GM12874 (cell line): Measurements from ENCODE around the gene RGS7.

ENCODE experiments used
- TF ChIP-seq, protein P1 (sequence below): IDR thresholded peaks from 2 replicates; pipeline ENCODE4 v1.5.1; 2011; ENCODE audit warnings: low read depth, mild to moderate bottlenecking, control low read depth, low read length, moderate library complexity; ENCODE audit not compliant: insufficient read depth

The RGS7 gene

DNA sequence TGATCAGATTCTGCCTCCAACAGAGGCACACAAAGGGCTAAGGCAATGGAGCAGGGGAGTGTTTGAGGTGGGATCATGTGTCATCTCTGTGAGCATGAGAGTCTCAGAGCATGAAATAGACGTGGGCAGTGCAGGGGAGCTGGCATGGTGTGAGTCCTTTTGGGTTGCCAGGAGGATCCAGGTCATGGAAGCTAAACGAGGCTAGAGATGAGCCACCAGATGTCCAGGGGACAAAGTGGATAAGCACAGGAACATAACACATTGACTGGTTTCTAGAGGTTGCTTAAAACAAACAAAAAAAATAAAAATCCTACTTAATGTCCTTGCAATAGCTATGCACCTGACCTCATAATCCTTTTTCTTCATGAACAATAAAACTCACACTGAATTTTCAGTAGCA, 490.3 kb downstream of the RGS7 start:
- TF ChIP-seq, protein P1, sequence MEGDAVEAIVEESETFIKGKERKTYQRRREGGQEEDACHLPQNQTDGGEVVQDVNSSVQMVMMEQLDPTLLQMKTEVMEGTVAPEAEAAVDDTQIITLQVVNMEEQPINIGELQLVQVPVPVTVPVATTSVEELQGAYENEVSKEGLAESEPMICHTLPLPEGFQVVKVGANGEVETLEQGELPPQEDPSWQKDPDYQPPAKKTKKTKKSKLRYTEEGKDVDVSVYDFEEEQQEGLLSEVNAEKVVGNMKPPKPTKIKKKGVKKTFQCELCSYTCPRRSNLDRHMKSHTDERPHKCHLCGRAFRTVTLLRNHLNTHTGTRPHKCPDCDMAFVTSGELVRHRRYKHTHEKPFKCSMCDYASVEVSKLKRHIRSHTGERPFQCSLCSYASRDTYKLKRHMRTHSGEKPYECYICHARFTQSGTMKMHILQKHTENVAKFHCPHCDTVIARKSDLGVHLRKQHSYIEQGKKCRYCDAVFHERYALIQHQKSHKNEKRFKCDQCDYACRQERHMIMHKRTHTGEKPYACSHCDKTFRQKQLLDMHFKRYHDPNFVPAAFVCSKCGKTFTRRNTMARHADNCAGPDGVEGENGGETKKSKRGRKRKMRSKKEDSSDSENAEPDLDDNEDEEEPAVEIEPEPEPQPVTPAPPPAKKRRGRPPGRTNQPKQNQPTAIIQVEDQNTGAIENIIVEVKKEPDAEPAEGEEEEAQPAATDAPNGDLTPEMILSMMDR, result no peak

DNA sequence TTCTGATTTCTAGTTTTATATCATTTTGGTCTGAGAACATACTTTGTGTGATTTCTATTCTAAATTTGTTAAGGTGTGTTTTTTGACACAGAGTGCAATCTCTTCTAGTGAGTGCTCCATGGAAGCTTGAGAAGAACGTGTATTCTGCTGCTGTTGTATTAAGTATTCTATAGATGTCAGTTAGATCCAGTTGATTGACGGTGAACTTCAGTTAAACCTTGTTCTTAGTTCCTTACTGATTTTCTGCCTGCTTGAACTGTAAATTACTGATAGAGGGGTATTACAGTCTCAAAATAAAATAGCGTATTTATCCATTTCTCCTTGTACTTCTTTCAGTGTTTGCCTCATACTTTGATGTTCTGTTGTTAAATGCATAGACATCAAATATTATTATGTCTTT, 497.0 kb downstream of the RGS7 start:
- TF ChIP-seq, protein P1, result no peak

DNA sequence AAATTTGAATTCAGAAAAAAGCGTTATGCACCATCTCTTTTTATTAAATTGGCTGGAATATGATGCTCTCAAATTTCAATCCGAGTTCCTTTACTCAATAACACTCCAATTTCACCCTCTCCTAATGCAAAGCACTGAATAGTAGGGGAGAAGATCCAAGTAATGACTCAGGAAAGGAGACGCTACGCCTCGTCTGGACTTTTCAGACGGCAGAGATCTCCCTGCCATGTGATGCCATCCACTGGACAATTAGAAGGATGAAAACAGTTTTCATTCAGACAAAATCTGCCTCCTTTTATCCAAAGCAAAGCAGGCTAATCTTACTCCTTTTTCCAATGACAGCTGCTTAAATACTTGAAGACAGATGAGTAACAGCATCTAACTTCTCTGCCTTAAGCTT, 502.6 kb downstream of the RGS7 start:
- TF ChIP-seq, protein P1, result no peak

DNA sequence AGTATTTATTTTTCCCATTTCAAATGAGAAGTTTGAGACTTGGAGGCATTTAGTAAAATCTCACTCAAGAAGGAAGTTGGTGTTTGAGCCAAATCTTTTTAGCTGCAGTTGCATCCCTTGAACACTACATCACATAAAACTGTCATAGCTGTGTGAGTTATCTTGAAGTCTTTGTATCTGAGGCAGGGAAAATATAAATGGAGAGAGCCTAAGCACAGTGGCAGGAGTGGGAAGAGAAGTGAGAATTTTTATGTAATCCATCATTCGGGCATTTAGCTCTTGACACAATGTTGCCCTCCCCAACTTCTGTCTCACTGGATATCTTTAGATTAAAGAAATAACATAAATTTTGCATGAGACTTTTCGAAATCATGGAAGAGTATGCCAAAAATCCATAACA, 509.7 kb downstream of the RGS7 start:
- TF ChIP-seq, protein P1, result no peak

DNA sequence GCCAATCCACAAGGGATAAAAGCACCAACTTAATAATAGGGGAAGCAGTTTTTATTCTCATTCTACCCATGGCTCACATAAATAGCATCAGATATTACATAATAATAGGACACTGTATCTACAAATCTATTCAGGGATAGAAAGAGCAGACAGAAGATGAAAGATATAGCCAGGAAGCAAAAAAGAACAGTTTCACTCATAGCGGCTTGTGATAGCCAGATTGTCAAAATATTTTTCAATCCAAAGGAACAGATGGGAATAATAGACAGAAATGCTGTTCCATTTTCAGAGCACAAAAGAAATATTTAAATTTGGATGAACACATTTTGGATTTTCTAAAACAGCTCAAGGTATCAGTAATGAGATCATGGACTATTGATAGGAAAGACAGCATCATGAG, 512.5 kb downstream of the RGS7 start:
- TF ChIP-seq, protein P1, result no peak

DNA sequence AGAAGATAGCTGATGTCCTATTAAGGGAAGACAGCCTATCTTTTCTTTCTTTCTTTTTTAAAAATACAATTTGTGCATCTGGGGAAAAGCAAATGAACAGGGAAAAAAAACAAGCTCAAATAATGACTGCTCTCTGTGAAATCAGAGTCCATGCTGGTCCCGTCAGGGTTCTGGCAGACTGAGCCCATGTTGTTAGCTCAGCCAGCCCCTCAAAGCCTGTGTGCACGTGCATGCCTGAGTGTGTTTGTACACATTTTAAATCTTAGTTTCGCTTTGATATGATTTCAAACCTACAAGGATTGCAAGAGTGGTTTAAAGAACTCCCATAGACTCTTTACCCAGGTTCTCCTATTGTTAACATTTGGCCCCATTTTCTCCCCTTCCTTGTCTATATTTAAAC, 513.2 kb downstream of the RGS7 start:
- TF ChIP-seq, protein P1, result no peak

DNA sequence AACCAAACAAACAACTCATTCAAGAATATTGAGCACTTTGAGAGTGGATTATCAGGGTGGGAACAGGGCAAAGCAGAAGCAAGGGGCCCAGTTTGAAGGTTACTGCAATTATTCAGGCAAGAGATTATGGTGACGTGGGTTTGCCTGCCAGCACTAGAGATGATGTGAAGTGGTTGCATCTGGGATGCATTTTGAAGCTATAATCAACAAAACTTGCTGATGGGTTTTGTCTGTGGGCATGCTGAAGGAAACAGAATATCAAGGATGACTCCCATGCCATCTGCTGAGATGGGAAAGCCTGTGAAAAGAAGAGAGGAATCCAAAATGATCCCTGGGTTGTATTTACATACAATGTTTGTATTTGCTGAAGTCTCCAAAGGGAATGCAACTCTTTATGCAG, 520.7 kb downstream of the RGS7 start:
- TF ChIP-seq, protein P1, result no peak

DNA sequence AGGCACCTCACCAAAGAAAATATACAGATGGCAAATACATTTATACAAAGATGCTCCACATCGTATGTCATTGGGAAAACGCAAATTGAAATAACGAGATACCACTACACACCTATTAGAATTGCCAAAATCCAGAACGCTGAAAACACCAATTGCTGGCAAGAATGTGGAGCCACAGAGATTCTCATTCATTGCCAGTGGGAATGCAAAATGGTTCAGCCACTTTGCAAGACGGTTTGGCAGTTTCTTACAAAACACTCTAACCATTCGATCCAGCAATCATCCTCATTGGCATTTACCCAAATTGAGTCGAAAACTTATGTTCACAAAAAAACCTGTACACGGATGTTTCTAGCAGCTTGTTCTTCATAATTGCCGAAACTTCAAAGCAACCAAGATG, 521.7 kb downstream of the RGS7 start:
- TF ChIP-seq, protein P1, result no peak
